IMR-90 (cell line): ENCODE data around the gene RCAN2.

Source experiments
- CHD1 ChIP-seq: IDR thresholded peaks from 2 replicates; pipeline ENCODE4 v1.6.1; 2012; ENCODE audit warnings: low read depth, low read length, improper control_type of control experiment
- CTCF ChIP-seq: conservative IDR thresholded peaks from 2 replicates; pipeline ENCODE4 v1.5.1; 2012; ENCODE audit warnings: mild to moderate bottlenecking, low read depth, low read length, improper control_type of control experiment
- ELK1 ChIP-seq: fragments of 150-350 bp; IDR thresholded peaks from 2 replicates; pipeline ENCODE4 v1.6.1; 2016; ENCODE audit warnings: low read depth, mild to moderate bottlenecking, low read length, moderate library complexity, borderline replicate concordance
- FOS ChIP-seq: fragments of 150-350 bp; IDR thresholded peaks from 2 replicates; pipeline ENCODE4 v1.6.1; 2016; ENCODE audit warnings: low read depth, low read length
- MXI1 ChIP-seq: IDR thresholded peaks from 2 replicates; pipeline ENCODE4 v1.6.1; 2012; ENCODE audit warnings: low read depth, mild to moderate bottlenecking, low read length, moderate library complexity, borderline replicate concordance
- NFE2L2 ChIP-seq: fragments of 150-350 bp; IDR thresholded peaks from 2 replicates; pipeline ENCODE4 v1.6.1; 2016; ENCODE audit warnings: low read depth, mild to moderate bottlenecking, low read length
- POLR2A ChIP-seq: IDR thresholded peaks from 2 replicates; pipeline ENCODE4 v1.6.1; 2012; ENCODE audit warnings: mild to moderate bottlenecking, low read depth, low read length
- RAD21 ChIP-seq: IDR thresholded peaks from 2 replicates; pipeline ENCODE4 v1.6.1; 2012; ENCODE audit warnings: low read length, improper control_type of control experiment
- RCOR1 ChIP-seq: IDR thresholded peaks from 2 replicates; pipeline ENCODE4 v1.6.1; 2012; ENCODE audit warnings: mild to moderate bottlenecking, low read length, improper control_type of control experiment; ENCODE audit not compliant: insufficient replicate concordance
- RFX5 ChIP-seq: IDR thresholded peaks from 2 replicates; pipeline ENCODE4 v1.8.0; 2012; ENCODE audit warnings: low read depth, mild to moderate bottlenecking, low read length, moderate library complexity
- SMC3 ChIP-seq: fragments of 150-350 bp; IDR thresholded peaks from 2 replicates; pipeline ENCODE4 v1.6.1; 2016; ENCODE audit warnings: low read depth, mild to moderate bottlenecking, antibody characterized with exemption, low read length, moderate library complexity
- USF2 ChIP-seq: fragments of 150-350 bp; IDR thresholded peaks from 2 replicates; pipeline ENCODE4 v1.6.1; 2017; ENCODE audit warnings: mild to moderate bottlenecking, antibody characterized with exemption, low read length, low read depth

- no peak for TF ChIP-seq CTCF
- no peak for TF ChIP-seq RFX5
- no peak for TF ChIP-seq FOS
- TF ChIP-seq POLR2A: no peak
- TF ChIP-seq CHD1: no peak
- TF ChIP-seq NFE2L2: no peak
- TF ChIP-seq ELK1: no peak
- no peak for TF ChIP-seq USF2
- no peak for TF ChIP-seq RAD21
- no peak for TF ChIP-seq RCOR1
- no peak for TF ChIP-seq MXI1
- TF ChIP-seq SMC3: no peak
Observed at GRCh38 chr6:46530896-46531295, 39.6 kb upstream of the RCAN2 start.
